Neural progenitor cell (in vitro differentiated cells): ENCODE results near the gene YTHDC1.

Experiments
- CTCF ChIP-seq: fragments of 200-600 bp; sonication (generic); IDR thresholded peaks from 2 replicates; pipeline ENCODE4 v1.5.1; 2017; ENCODE audit warnings: antibody characterized with exemption, mild to moderate bottlenecking
- EZH2phosphoT487 ChIP-seq: fragments of 200-600 bp; sonication (generic); IDR thresholded peaks from 2 replicates; pipeline ENCODE4 v1.6.1; 2017; ENCODE audit warnings: antibody characterized with exemption

- no peak for TF ChIP-seq EZH2phosphoT487
- no peak for TF ChIP-seq CTCF
Measured at GRCh38 chr4:68358988-68359387, 9.1 kb upstream of the YTHDC1 start.
